HG02870 (cell line): ENCODE data around the gene CARMIL1.

ENCODE experiments used
- ATAC-seq: cut with Tn5 transposase; IDR thresholded peaks from one replicate; pipeline ENCODE4 v1.9.1; 2021; ENCODE audit warnings: mild to moderate bottlenecking, moderate library complexity; ENCODE audit not compliant: unreplicated experiment

CARMIL1 gene

GRCh38 chr6:25307805-25308494, 28.8 kb downstream of the CARMIL1 start:
- ATAC-seq: no peak

- no peak for ATAC-seq
Observed at GRCh38 chr6:25309886-25310285, 30.7 kb downstream of the CARMIL1 start.

GRCh38 chr6:25311331-25311840, 32.2 kb downstream of the CARMIL1 start:
- no peak for ATAC-seq

GRCh38 chr6:25312034-25312620, 33.0 kb downstream of the CARMIL1 start:
- no peak for ATAC-seq

- no peak for ATAC-seq
Observed at GRCh38 chr6:25312703-25313102, 33.5 kb downstream of the CARMIL1 start.

- ATAC-seq: no peak
Observed at GRCh38 chr6:25314509-25315175, 35.5 kb downstream of the CARMIL1 start.

GRCh38 chr6:25315194-25316177, 36.3 kb downstream of the CARMIL1 start:
- no peak for ATAC-seq

GRCh38 chr6:25316626-25317025, 37.5 kb downstream of the CARMIL1 start:
- ATAC-seq: no peak

GRCh38 chr6:25318589-25318988, 39.4 kb downstream of the CARMIL1 start:
- no peak for ATAC-seq

GRCh38 chr6:25320459-25320858, 41.3 kb downstream of the CARMIL1 start:
- no peak for ATAC-seq

GRCh38 chr6:25322692-25323091, 43.5 kb downstream of the CARMIL1 start:
- no peak for ATAC-seq

GRCh38 chr6:25324066-25324762, 45.0 kb downstream of the CARMIL1 start:
- ATAC-seq: no peak

- ATAC-seq: no peak
Observed at GRCh38 chr6:25326126-25326525, 47.0 kb downstream of the CARMIL1 start.

- no peak for ATAC-seq
Observed at GRCh38 chr6:25326960-25327359, 47.8 kb downstream of the CARMIL1 start.

- ATAC-seq: no peak
Observed at GRCh38 chr6:25327432-25327831, 48.3 kb downstream of the CARMIL1 start.

GRCh38 chr6:25329161-25329817, 50.1 kb downstream of the CARMIL1 start:
- ATAC-seq: no peak

GRCh38 chr6:25329982-25330381, 50.8 kb downstream of the CARMIL1 start:
- no peak for ATAC-seq

GRCh38 chr6:25330796-25331685, 51.9 kb downstream of the CARMIL1 start:
- no peak for ATAC-seq

GRCh38 chr6:25332165-25332564, 53.0 kb downstream of the CARMIL1 start:
- no peak for ATAC-seq
